Neutrophil (primary cell): ENCODE results near the gene STARD5.

Source experiments
- H3K27ac ChIP-seq: fragments of 200-600 bp; sonication (generic); 2 replicates; pipeline ENCODE4 v1.5.1; 2016; ENCODE audit warnings: mild to moderate bottlenecking, moderate library complexity
- H3K27me3 ChIP-seq: fragments of 200-600 bp; sonication (generic); 2 replicates; pipeline ENCODE4 v1.6.0; 2016; ENCODE audit warnings: mild to moderate bottlenecking
- H3K36me3 ChIP-seq: fragments of 200-600 bp; sonication (generic); 2 replicates; pipeline ENCODE4 v1.5.1; 2017
- H3K4me1 ChIP-seq, 2 experiments: fragments of 200-600 bp in 1 of 2; sonication (generic) in 1 of 2; 1 replicate in 1 of 2; 2 replicates in 1 of 2; pipeline versions ENCODE4 v1.5.1 to v1.6.1; 2013 to 2016; ENCODE audit warnings: low read depth in 1 of 2, low read length in 1 of 2, mild to moderate bottlenecking in 1 of 2, moderate library complexity in 1 of 2; ENCODE audit not compliant: control insufficient read depth in 1 of 2, insufficient read depth in 1 of 2
- H3K4me3 ChIP-seq, 2 experiments: fragments of 200-600 bp in 1 of 2; sonication (generic) in 1 of 2; 1 replicate in 1 of 2; 2 replicates in 1 of 2; pipeline ENCODE4 v1.5.1; 2013 to 2016; ENCODE audit warnings: low read depth in 1 of 2, low read length in 1 of 2, mild to moderate bottlenecking in 1 of 2, moderate library complexity in 1 of 2
- H3K9me3 ChIP-seq: fragments of 200-600 bp; sonication (generic); 2 replicates; pipeline ENCODE4 v1.5.1; 2016
- TF ChIP-seq, protein P1 (sequence below): fragments of 200-600 bp; sonication (generic); IDR thresholded peaks from 2 replicates; pipeline ENCODE4 v1.5.1; 2016; ENCODE audit warnings: antibody characterized with exemption

STARD5 gene

DNA sequence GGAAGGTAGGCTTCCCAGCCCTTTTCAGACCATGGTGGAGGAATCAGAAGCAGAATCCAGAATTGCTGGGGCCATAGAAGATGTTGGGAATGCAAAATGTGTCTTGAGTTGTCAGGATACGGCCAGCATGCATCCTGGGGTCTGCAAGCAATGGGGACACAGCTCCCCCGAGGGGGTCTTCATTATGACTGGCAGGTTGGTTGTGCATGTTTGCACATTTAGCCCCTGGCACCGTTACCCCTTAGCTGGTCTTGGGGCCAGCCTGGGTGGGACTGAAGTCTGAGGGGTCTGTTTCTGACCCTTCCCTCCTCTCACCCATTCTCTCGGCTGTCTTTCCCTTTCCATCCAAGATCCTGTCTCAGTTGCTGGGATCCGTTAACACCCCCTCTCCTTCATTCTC lies 50.7 kb downstream of the STARD5 start:
- TF ChIP-seq, protein P1, sequence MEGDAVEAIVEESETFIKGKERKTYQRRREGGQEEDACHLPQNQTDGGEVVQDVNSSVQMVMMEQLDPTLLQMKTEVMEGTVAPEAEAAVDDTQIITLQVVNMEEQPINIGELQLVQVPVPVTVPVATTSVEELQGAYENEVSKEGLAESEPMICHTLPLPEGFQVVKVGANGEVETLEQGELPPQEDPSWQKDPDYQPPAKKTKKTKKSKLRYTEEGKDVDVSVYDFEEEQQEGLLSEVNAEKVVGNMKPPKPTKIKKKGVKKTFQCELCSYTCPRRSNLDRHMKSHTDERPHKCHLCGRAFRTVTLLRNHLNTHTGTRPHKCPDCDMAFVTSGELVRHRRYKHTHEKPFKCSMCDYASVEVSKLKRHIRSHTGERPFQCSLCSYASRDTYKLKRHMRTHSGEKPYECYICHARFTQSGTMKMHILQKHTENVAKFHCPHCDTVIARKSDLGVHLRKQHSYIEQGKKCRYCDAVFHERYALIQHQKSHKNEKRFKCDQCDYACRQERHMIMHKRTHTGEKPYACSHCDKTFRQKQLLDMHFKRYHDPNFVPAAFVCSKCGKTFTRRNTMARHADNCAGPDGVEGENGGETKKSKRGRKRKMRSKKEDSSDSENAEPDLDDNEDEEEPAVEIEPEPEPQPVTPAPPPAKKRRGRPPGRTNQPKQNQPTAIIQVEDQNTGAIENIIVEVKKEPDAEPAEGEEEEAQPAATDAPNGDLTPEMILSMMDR = no peak
- Histone ChIP-seq H3K27me3 (no peaks in the 10 kb centered on the region), H3K9me3 (no peaks in the 10 kb centered on the region), H3K4me1 (no peaks in the 10 kb centered on the region), H3K36me3 (no peaks in the 10 kb centered on the region), H3K27ac (no peak overlapping the region), H3K4me3 (no peak overlapping the region)

DNA sequence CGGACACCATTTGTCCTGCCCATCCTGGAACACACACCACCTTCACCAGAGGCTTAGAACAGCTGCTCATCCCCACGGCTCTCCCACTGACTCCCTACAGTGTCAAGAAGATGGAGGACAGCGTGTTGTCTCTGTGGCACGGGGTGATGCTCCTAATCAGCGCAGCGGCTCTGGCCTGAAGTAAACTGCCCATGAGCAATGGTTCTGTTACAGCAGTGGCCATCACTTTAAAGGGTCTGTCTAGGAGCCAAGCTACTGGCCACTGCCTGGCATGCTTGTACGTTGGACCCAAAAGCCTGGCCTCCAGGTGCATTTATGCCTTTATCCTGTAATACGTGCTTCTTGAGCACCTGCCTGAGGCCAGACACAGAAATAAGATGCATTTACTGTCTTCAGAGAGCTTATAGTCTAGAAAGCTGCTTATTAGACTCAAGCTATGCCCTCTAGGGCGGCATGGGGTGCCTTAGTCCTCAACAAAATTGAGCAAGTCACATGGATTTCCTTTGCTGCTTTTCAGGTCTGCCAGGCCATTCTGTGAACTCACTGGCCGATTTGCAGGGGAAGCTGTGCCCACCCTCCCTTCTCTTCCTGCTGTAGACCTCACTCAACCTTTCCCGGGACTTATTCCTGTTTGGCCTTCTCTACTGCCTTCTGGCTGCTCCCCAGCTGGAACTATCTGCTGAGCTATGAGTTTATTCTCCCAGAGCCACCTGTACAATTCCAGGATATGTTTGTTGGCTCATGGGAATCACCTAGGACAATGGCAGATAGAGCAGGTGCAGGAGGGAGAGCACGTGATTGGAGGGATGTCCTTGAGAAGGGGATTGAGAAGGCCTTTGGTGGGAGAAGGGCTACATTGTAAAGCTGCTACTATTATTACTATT lies 51.9 kb downstream of the STARD5 start:
- no peaks in the 10 kb centered on the region for H3K4me1 ChIP-seq
- TF ChIP-seq, protein P1 = no peak
- no peak overlapping the region for H3K27ac ChIP-seq
- no peaks in the 10 kb centered on the region for H3K36me3 ChIP-seq
- no peaks in the 10 kb centered on the region for H3K9me3 ChIP-seq
- no peak overlapping the region for H3K4me3 ChIP-seq
- no peaks in the 10 kb centered on the region for H3K27me3 ChIP-seq

DNA sequence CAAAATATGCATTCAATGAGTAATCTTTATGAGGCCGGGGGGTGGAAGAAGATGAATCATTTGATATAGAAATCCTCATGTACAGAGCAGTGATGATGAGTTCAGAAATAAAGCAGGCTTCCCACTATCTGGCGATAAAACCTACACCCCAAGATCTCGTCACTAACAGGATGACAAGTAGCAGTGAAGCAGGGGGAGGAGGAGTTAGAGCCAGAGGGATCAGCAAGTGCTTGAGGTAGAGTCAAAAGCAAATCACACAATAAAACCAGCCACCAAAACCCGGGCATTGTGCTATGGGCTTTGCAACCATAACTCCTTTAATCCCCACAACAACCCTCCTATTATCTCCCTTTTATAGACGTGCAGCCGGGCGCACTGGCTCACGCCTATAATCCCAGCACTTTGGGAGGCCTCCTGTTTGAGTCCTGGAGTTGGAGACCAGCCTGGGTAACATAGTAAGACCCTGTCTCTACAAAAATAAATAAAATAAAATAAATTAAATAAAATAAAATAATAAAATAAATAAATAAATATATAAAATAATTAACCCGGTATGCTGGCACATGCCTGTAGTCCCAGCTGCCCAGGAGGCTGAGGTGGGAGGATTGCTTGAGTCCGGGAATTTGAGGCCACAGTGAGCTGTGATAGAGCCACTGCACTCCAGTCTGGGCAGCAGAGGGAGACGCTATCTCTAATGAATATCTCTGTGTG lies 53.0 kb downstream of the STARD5 start:
- TF ChIP-seq, protein P1 = no peak
- Histone ChIP-seq H3K27ac (no peak overlapping the region), H3K4me1 (peaks cover 5% of the 10 kb centered on the region in 2 experiments), H3K4me3 (no peak overlapping the region), H3K36me3 (no peaks in the 10 kb centered on the region), H3K9me3 (no peaks in the 10 kb centered on the region), H3K27me3 (no peaks in the 10 kb centered on the region)

DNA sequence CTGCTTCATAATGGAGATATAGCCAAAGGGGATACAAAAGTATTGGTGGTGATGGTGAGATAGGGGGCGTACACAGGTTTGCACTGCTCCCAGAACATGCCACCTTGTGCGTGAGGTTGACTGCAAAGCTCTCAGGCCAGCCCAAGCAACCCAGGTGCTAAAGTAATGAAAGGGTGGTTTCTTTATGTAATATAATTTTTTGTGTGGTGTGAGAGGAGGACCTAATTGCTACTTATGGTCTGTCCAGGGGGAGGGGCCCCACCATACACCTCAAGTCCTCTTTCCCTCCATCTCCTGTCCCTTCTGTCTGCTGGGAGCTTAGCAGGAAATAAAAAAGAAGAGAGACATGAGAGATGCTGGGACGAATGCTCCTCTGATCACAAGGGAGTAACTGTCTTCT lies 53.8 kb downstream of the STARD5 start:
- TF ChIP-seq, protein P1 = no peak
- Histone ChIP-seq H3K4me1 (peaks cover 9 to 10% of the 10 kb centered on the region in 2 experiments), H3K4me3 (no peak overlapping the region), H3K27ac (no peak overlapping the region), H3K36me3 (no peaks in the 10 kb centered on the region), H3K27me3 (peaks cover 6% of the 10 kb centered on the region), H3K9me3 (no peaks in the 10 kb centered on the region)

DNA sequence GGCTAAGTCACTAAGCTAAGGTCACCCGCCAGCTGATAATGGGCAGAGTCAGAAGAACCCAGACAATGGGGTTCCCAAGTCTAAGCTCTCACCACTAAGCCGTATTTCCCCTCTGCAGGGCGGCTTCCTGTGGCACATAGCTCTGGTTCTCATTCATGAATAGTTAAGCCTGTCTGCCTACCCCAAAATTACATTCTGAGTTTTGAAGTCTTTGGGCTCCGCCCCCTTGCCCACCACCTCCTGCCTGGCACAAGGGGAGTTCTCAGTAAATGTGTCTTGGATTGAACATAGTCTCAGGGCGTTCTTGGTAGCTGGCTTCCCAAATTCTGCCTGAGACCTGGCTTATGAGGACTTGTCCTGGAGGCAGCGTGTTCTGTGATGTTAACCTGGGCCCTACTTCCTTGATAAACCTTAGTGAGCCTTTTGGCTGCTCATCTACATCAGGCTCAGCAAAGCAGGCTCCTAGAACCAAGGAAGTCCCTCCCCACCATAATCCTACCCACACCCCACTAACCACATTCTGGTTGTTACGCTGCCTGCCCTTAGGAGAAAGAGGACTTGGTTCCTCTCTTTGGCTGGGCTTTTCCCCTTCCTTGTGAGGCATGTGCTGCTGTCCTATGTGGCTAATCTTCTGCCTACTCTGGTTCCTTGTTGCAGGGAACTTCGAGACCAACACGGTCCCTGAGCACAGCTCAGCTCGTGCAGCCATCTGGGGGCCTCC lies 54.9 kb downstream of the STARD5 start:
- no peaks in the 10 kb centered on the region for H3K36me3 ChIP-seq
- H3K4me1 ChIP-seq = peaks cover 9 to 10% of the 10 kb centered on the region in 2 experiments
- TF ChIP-seq, protein P1 = no peak
- H3K9me3 ChIP-seq = no peaks in the 10 kb centered on the region
- H3K4me3 ChIP-seq = no peak overlapping the region
- no peak overlapping the region for H3K27ac ChIP-seq
- peaks cover 17% of the 10 kb centered on the region for H3K27me3 ChIP-seq
